Measurements from ENCODE around the gene NIPAL1. TPM values are rescaled to one million over a fixed set of nuclear protein-coding genes. Genes with fewer than 3 reads are reported as not detected.
A peak's percentile ranks its signal among the peaks of the same experiment; 100 is the strongest.
"Not testable (repeated sequence)": the region's sequence is repeated elsewhere in the genome, so short reads cannot be mapped to it uniquely, and the experiment has no call there.

NIPAL1 gene
- polyA plus RNA-seq (ENCODE audit: insufficient read length), result 3.1 TPM

DNA sequence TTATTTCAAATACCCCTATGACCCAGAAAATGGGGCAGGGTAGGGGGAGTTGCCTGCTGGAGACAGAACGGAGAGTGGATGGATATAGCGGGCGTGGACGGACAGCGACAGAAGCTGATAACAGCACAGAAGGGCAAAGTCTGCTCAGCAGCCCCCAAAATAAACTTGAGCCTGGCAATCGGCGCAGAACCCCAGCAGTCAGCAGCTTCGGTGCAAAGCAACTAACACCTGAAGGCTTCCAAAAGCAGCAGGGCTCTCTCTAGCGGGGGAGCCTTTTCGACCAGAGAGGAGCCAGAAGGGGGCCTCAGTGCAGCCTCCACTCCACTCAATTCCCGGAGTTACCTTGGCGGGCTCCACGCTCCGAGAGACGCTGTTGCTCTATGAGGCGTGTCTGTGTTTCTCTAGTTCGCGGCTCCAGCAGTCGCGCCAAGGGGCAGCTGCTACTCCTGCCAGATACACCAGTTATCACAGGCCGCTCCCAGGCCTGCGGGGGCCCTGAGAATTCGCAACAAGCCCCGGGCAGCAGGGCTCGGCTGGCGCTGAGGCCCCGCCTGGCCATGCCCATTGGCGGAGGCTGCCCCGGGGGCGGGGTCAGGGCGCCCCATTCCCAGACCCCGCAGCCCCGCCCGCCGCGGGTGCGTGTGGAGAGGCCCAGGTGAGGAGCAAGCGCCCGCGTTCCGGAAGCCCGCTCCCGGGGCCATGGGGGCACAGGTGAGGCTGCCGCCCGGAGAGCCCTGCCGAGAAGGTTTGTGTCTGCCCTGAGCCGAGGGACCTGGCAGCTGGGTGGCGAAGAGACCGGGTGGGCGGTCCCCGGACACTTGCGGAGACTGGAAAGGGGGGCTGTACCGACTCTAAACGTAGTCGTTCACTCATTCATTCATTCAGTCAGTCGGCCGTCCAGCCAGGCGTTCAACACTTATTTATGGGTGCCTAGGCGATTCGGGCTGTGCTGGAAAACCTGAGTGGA, at the start of gene NIPAL1, which contains the start of gene CNGA1:
Gene NIPAL1, plus strand, starts transcription at position 632 of the 967 bp plus-strand sequence. Its CDS starts 68 bp downstream, at position 700.
Gene CNGA1, minus strand, starts transcription at position 541 of the 967 bp plus-strand sequence. CDS start 63,992 bp downstream, outside the sequence.
- peak; percentile 39 for DNase-seq

DNA sequence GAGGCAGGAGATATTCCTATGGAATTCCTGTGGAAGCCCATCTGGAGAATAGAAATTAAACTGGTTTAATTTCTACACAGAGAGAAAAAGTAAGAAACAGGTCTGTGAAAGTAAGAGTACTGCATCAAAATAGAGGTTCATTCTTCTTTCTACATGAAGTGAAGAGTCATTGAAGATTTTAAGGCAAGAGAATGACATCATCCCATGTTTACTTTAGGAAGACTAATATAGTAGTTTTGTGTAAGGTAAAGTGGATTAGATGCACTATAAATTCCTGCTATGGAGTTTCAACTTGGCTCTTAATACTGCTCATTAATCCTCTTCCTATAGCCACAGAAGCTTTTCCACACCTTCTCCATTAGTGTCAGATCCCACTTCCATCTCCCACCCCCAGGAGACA, 47.7 kb upstream of the NIPAL1 start:
- DNase-seq, result no peak

DNA sequence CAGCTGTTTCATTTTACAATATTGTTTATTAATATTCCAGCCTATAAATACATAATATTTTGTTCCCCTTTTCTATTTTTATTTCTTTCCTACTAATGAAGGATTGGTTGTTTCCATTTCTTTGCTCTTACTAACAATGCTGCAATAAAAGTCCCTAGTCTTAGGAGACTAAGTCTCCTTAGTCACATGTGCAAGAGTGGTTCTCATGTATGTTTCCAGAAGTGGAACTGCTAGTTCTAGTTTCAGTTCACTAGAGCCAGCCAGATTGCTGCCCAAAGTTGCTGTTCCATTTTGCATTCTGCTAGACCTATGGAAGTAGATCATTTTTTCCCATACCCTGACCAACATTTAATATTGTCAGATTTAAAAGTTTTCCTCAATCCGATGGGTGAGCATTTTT, 44.4 kb upstream of the NIPAL1 start:
- DNase-seq, result no peak

DNA sequence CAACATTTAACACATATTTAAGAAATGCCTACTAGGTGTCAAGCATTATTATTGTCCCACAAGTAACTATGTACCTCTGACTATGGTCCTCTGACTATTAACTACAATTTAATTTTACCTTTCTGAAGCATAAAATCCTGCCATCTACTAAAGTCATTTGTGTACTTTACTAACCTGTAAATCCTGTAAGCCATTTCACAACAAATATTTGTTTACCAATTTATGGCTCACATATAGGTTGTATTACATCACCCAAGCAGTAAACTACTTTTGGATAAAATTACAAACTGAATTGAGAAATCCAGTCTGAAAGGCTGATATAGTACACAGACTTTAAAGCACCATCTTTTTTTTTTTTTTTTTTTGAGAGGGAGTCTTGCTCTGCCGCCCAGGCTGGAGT, 43.9 kb upstream of the NIPAL1 start:
- DNase-seq, result no peak

DNA sequence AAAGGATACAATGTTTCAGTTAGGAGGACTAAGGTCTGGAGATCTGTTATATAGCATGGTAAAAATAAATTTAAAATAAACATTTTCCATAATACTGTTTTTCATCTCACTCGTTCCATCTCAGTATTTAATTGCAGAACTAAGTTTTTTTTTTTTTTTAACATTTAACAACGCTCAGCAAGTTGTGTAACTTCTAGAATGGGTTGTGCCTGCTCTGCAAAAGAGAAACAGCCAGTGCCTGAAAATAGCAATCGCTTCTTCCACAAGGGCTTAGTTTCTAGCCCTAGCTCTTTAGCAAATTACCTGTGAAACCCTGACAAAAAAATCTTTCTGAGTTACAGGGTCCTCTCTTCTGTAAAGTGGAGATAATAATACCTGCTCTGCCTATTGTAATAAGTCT, 42.0 kb upstream of the NIPAL1 start:
- no peak for DNase-seq

DNA sequence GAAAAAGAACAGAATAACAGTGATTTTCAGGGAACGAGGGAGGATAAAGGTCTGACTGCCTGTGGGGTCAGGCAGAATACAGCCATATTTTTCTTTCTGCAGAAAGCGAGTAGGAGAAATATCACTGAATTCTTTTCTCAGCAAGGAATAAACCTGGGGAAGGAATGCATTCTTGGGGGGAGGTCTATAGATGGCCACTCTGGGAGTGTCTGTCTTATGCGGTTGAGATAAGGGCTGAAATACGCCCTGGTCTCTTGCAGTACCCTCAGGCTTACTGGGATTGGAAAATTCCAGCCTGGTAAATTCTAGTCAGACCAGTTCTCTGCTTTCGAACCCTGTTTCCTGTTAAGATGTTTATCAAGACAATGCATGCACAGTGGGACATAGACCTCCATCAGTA, 26.4 kb upstream of the NIPAL1 start:
- DNase-seq, result no peak

DNA sequence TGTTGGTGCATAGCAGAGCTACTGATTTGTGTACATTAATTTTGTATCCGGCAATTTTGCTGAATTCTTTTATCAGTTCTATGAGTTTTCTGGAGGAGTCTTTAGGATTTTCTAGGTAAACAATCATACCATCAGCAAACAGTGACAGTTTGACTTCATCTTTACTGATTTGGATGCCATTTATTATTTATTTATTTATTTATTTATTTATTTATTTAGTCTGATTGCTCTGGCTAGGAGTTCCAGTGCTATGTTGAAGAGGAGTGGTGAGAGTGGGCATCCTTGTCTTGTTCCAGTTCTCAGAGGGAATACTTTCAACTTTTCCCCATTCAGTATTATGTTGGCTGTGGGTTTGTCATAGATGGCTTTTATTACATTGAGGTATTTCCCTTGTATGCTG, 24.1 kb upstream of the NIPAL1 start:
- DNase-seq, result not testable (repeated sequence)

DNA sequence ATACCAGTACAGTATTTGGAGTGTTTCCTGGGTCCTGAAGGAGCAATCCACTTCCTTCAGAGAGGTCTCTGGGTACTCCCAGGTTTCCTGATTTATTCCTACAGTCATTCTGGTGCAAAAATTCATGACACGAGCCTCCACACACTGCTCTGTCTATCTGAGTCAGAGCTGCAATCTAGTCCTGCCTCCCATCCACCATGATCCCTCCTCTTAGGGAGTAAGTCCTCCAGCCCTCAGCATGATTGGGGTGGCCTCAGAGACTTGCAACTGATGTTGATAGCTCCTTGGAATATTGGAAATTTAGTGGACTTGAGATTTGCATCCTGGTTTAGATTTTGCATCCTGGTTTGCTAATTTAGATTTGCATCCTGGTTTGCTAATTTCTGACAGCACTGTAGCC, 20.6 kb upstream of the NIPAL1 start:
- no peak for DNase-seq

DNA sequence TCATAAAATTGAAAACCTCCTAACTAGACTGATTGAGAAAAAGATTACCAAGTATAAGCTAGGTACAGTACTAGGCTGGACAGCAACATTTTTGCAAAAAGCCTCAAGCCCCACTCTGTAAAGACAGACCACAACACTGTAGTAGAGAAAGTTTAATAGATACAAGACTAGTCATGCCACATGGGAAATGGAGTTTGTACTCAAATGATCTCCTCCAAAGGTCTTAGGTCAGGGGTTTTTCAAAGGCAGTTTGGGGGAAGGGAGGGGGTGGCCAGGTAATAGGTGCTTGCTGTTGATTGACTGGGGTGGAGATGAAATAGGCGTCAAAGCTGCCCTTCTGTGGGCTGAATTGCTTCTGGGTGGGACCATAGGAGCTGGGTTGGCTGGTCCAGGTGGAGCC, 14.3 kb upstream of the NIPAL1 start:
- no peak for DNase-seq

DNA sequence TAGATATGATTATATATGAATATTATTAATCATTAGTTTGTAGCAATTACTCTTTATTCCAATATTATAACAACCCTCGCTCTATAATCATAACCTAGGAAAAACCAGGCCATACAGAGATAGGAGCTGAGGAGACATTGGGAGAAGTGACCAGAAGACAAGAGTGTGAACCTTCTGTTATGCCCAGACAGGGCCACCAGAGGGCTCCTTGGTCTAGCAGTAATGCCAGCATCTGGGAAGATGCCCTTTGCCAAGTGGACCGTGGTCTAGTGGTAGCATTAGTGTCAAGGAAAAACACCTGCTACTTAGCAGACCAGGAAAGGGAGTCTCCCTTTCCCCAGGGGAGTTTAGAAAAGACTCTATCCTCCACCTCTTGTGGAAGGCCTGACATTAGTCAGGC, 13.0 kb upstream of the NIPAL1 start:
- DNase-seq, result not testable (repeated sequence)

DNA sequence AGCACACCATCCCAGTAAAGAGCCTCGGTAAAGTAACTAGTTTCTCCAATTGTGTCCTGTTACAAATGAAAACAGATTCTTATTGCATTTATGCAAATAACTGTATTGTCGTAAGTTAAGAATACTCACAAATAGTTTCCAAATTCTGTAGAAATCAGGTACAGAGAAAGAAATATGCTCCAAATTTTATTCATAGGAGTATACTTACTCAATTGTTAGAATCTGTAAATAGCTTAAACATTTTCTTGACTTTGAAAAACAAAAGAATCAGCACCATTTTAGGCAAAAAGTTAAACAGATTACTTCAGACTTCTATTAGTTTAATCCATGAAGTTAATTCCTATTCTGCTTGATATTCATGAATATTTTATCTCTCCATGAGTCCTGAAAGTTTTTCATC, 10.8 kb upstream of the NIPAL1 start:
- no peak for DNase-seq

DNA sequence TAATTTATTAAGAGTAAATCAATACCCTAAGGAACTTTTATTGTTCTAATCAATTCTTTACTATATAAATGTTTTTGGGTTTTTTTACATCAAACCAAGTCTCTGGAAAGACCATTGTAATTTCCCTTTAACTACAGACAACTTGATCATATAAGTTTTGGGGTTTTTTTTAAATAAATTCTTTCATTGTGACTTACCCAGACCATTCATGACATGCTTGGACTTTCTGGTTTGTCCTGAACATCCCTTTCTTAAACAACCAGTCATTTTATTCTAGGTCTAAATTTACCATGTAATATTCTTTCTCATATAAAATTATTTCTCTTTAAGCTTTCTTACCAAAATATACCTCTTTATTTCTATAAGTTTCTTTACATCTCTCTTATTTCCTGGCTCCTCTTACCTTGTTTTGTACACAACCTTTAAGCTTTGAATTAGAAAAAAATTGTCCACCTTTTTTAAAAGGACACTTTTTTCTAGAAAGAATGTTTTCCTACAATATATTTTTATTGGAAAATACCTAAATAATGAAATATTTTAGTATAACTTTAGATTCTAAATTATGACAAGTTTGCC, 8.5 kb upstream of the NIPAL1 start:
- DNase-seq, result no peak

DNA sequence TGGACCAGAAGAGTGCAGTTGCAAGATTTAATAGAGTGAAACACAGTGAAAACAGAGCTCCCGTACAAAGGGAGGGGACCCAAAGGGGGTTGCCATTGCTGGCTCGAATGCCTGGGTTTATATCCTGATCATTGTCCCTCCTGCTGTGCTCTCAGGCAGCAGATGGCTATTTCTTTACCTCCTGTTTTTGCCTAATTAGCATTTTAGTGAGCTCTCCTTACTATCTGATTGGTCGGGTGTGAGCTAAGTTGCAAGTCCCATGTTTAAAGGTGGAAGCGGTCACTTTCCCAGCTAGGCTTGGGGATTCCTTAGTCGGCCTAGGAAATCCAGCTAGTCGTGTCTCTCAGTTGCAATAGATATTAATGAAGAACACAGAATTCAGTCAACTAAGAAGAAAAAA, 5.7 kb upstream of the NIPAL1 start:
- DNase-seq, result not testable (repeated sequence)

DNA sequence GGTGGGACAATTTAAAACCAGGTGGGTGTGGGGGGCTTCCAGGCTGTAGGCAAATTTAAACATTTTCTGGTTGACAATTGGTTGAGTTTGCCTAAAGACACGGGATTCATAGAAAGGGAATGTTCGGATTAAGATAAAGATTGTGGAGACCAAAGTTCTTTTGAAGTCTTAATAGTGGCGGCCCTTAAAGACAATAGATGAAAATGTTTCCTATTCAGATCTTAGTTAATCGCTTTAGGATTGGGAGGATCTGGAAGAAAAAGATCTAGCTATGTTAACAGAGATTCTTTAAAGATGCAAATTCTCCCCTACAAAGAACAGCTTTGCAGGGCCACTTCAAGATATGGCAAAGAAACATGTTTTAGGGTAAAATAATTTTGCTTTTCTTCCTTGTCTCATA, 4.8 kb upstream of the NIPAL1 start:
- DNase-seq, result no peak

DNA sequence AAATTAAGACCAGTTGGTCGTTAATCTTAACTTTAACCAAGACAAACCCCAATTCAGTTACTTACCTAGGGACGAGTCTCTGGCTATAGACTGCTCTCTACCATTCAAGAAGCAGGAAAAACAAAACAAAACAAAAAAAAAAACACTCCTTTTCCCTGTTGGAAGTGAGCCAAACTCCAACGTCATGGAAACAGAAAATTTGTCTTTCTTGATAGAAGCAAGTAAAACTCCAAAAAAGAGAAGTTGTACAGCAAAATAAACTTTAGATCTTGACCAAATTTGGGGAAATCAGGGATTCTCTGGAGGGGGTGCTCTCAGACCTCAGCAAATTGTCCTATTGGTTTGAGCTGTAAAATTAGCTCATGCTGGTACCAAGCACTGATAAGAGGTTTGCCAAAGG, 3.7 kb upstream of the NIPAL1 start:
- no peak for DNase-seq

DNA sequence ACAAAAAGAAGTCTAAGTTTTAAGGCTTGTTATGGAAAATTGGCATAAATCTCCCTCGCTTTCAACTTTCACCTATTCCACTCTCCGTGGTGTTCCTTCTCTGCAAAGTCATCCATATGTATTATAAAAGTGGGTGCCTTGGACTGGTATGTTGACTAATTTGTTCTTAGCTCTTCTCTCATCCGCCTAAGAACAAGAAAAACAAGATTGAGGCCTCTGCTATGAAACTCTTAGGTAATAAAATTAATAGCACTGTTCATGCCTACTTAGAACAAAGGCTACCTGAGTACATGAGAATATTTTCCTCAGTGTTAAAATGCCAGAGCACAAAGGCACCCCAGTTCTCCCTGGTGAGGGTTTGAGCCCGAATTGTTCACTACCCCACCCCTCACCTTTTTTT, 1.4 kb upstream of the NIPAL1 start:
- DNase-seq, result no peak

DNA sequence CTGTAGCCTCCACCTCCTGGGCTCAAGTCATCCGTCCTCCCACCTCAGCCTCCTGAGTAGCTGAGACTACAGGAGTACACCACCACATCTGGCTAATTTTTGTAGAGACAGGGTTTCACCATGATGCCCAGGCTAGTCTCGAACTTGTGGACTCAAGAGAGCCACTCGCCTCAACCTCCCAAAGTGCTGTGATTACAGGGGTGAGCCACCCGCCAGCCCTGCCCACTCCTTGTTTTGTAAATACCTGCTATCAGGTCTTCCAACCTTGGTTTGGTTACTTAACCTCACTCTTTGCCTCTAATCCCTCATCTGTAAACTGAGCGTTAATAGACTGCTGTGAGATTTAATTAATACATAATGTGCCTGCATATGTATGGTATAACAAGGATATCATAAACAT, 894 bp upstream of the NIPAL1 start:
- DNase-seq, result no peak

DNA sequence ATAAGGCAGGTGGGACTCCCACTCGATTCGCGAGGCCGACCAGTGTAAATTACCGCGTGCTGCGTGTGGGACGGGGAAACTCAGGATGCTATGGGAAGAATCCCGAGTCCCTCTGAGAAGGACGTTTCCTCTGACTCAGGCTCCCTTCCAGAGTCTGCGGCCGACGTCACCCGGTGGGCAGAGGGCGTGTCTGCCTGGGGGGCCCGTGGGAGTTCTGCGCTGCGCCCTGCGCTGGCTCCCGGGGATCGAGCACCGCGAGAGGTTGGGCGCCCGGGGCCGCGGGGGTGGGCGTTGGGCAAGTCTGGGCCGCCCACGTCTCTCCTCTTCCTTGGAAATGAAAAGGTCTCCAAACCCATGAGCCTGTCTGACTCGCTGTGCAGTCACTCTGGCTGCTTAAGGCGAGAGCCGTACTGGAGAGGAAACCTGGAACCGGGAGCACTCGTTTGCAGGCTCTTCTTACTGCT, 568 bp downstream of the NIPAL1 start:
- DNase-seq, result no peak

DNA sequence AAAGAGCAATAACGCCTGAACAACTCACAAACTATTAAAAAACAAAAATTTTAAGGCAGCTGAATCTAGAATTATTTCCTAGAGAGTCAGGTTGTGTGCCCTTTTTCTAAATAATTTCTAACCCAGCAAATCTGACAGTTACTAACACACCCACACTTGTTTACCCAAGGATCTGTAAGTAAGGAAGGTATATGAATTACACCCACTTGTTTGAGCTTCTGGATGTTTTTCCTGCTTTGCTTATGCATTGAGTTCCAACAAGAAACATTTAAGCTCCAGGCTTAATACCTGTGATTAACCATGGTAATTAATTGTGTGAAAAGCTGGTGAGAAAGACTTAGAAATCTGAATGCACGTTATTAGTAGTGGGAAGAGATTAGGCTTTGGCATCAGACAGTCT, 1.5 kb downstream of the NIPAL1 start:
- no peak for DNase-seq

DNA sequence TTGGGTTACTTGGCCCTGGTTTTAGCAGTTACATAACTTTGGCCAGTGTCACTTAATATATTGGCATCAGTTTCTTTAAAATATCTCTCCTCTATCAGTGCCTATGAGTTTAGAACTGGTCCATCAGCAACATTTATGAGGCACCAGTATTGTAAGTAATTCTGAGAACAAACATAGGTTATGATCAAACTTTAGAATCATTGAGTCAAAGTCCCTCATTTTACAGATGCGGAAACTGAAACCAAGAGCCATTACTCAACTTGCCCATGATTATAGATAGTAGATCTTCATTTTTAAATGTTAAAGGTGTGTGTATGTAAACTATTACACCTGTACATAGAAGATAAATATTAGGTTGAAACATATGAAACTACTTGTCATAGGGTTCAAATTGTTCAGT, 4.5 kb downstream of the NIPAL1 start:
- DNase-seq, result no peak

DNA sequence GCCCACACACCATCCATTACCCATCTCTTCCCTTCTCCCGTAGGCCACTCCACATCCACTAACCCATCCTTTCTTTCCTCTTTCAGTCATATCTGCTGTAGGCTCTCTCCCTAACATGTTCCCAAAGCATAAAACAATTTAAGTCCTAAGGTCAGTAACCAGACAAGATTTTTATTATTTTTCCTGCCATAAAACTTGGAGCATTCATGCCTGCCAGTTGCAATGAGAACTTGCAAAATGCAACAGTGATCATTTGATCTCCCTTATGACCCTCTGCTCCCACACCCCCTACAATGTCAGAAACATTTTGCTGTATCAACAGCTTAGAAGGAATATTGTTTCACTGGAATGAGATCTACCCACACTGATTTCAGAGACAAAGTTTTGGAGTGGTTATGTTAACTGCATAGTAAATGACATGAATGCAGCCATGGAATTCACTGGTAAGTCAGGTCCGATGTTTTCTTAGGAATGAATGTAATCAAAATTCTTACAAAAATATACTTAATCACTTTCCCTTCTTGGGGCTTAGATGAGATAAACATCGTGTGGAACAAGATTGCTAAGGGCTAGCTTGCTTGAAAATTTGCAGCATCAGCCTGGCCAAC, 5.7 kb downstream of the NIPAL1 start:
- DNase-seq, result no peak

DNA sequence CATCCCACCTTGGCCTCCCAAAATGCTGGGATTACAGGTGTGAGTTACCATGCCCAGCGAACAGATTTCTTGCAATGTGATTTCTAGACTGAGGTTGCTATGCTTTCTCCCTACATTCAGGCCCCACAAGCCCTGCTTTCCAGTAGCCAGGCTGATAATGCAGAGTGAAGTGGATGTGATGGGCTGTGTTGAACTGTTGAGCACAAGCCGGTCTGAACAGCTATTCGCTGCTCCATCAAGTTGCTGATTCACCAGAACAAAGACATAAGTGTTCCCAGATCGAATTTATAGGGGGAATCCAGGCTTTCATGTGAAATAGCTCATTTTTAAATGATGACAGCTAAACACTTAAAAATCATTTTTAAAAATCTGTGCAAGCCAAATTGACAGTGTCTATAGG, 8.0 kb downstream of the NIPAL1 start:
- DNase-seq, result no peak

DNA sequence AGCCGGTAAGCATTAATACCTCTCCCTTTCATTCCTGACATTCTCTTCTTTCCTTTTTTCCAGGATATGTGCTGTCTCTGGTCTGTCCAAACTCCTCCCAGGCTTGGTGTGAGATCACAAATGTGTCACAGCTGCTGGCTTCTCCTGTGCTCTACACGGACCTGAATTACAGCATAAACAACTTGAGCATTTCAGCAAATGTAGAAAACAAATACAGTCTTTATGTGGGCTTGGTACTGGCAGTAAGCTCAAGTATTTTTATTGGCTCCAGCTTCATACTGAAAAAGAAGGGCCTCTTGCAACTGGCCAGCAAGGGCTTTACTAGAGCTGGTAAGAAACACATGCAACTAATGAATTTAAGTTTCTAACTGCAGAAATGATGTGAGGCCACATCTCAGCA, 8.4 kb downstream of the NIPAL1 start:
- no peak for DNase-seq
